T-helper 2 cell treated with Interferon-gamma antibody and Interleukin-4, amounts not matched to agents 100 ng/mL and 5 ng/mL, for 36 hours (primary cell): ENCODE data around the gene GUCY2C. TPM values are rescaled to one million over a fixed set of nuclear protein-coding genes. Genes with fewer than 3 reads are reported as not detected.
"Not testable (repeated sequence)": the region's sequence is repeated elsewhere in the genome, so short reads cannot be mapped to it uniquely, and the experiment has no call there.

Source experiments
- intact Hi-C: fragments of 100-400 bp; cut with micrococcal nuclease; formaldehyde crosslinking; loops from one replicate; pipeline ENCODE4 v1.15.1; 2023
- total RNA-seq: library from RNA; stranded (reverse); gene quantifications from 2 replicates; pipeline ENCODE4 v1.2.3, GENCODE V29; 2022

The GUCY2C gene
- total RNA-seq, 1 donor from 2014 or later = not detected

GRCh38 chr12:14682231-14682630 is 14.2 kb downstream of the GUCY2C start:
- intact Hi-C loops = not testable (repeated sequence)

- intact Hi-C loops = no loop called here
Measured at GRCh38 chr12:14681625-14682024, 14.8 kb downstream of the GUCY2C start.

GRCh38 chr12:14681190-14681589 is 15.2 kb downstream of the GUCY2C start:
- intact Hi-C loops = no loop called here

GRCh38 chr12:14678547-14679150 is 17.8 kb downstream of the GUCY2C start:
- intact Hi-C loops = no loop called here

- intact Hi-C loops = loop anchor here (10.0 kb wide), 1 partner anchor 804 kb away; no protein-coding TSS in a partner anchor
Measured at GRCh38 chr12:14668591-14668990, 27.8 kb downstream of the GUCY2C start.

- intact Hi-C loops = loop anchor here (10.0 kb wide), 1 partner anchor 801 kb away; no protein-coding TSS in a partner anchor
Measured at GRCh38 chr12:14665354-14666348, 30.7 kb downstream of the GUCY2C start.

- intact Hi-C loops = loop anchor here (1.0 to 10.0 kb wide), 3 partner anchors 34 to 800 kb away; no protein-coding TSS in a partner anchor
Measured at GRCh38 chr12:14664434-14665023, 31.9 kb downstream of the GUCY2C start.

- intact Hi-C loops = loop anchor here (10.0 kb wide), 1 partner anchor 798 kb away; no protein-coding TSS in a partner anchor
Measured at GRCh38 chr12:14663002-14663401, 33.4 kb downstream of the GUCY2C start.

GRCh38 chr12:14656846-14657245 is 39.6 kb downstream of the GUCY2C start:
- intact Hi-C loops = no loop called here

- intact Hi-C loops = no loop called here
Measured at GRCh38 chr12:14655284-14655683, 41.1 kb downstream of the GUCY2C start.

- intact Hi-C loops = no loop called here
Measured at GRCh38 chr12:14654842-14655241, 41.6 kb downstream of the GUCY2C start.

- intact Hi-C loops = no loop called here
Measured at GRCh38 chr12:14654416-14654815, 42.0 kb downstream of the GUCY2C start.

GRCh38 chr12:14652483-14652882 is 43.9 kb downstream of the GUCY2C start:
- intact Hi-C loops = no loop called here

- intact Hi-C loops = no loop called here
Measured at GRCh38 chr12:14651371-14651770, 45.0 kb downstream of the GUCY2C start.

- intact Hi-C loops = no loop called here
Measured at GRCh38 chr12:14650789-14651188, 45.6 kb downstream of the GUCY2C start.

- intact Hi-C loops = no loop called here
Measured at GRCh38 chr12:14647028-14647750, 49.2 kb downstream of the GUCY2C start.

GRCh38 chr12:14643251-14643650 is 53.1 kb downstream of the GUCY2C start:
- intact Hi-C loops = loop anchor here (1.0 kb wide), 1 partner anchor 131 kb away; a partner anchor contains a TSS

- intact Hi-C loops = loop anchor here (10.0 kb wide), 1 partner anchor 587 kb away; the partner anchor contains the start of gene RERG
Measured at GRCh38 chr12:14638066-14638465, 58.3 kb downstream of the GUCY2C start.

- intact Hi-C loops = loop anchor here (10.0 kb wide), 1 partner anchor 589 kb away; the partner anchor contains the start of gene RERG
Measured at GRCh38 chr12:14635776-14636175, 60.6 kb downstream of the GUCY2C start.

GRCh38 chr12:14630793-14631192 is 65.6 kb downstream of the GUCY2C start:
- intact Hi-C loops = loop anchor here (1.0 to 10.0 kb wide), 4 partner anchors 34 to 594 kb away; partner anchors contain the start of gene RERG
